Choroid plexus epithelial cell (primary cell): ENCODE results near the gene LLPH.

ENCODE experiments used
- DNase-seq: peaks from one replicate; pipeline ENCODE4 v3.0.0-alpha.2; 2010; ENCODE audit warnings: low read depth
- H3K4me3 ChIP-seq: 2 replicates; pipeline ENCODE4 v1.5.1; 2011; ENCODE audit warnings: low read depth, mild to moderate bottlenecking, control low read depth, low read length, moderate library complexity
- TF ChIP-seq, protein P1 (sequence below): conservative IDR thresholded peaks from 2 replicates; pipeline ENCODE4 v1.5.1; 2011; ENCODE audit warnings: low read depth, mild to moderate bottlenecking, control low read depth, inconsistent platforms, low read length, moderate library complexity

The LLPH gene

DNA sequence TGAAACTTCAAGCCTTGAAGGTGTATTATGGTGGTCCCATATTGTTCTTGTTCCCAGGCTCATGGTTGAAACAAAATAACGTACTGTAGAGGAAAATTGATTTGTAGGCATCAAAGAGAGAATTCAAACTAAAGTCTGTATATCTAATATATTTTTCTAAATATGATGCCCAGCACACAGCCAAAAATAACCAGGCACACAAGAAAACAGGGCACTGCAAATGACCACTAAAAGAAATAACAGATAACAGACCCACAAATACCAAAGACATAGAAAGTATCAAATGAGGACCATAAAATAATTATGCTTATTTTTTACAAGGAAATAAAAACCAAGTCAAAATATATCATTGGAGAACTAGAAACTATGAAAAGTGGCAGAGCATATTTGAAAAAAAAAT is 46.8 kb downstream of the LLPH start:
- DNase-seq, result no peak
- no peak overlapping the region for H3K4me3 ChIP-seq
- TF ChIP-seq, protein P1, sequence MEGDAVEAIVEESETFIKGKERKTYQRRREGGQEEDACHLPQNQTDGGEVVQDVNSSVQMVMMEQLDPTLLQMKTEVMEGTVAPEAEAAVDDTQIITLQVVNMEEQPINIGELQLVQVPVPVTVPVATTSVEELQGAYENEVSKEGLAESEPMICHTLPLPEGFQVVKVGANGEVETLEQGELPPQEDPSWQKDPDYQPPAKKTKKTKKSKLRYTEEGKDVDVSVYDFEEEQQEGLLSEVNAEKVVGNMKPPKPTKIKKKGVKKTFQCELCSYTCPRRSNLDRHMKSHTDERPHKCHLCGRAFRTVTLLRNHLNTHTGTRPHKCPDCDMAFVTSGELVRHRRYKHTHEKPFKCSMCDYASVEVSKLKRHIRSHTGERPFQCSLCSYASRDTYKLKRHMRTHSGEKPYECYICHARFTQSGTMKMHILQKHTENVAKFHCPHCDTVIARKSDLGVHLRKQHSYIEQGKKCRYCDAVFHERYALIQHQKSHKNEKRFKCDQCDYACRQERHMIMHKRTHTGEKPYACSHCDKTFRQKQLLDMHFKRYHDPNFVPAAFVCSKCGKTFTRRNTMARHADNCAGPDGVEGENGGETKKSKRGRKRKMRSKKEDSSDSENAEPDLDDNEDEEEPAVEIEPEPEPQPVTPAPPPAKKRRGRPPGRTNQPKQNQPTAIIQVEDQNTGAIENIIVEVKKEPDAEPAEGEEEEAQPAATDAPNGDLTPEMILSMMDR, result no peak

DNA sequence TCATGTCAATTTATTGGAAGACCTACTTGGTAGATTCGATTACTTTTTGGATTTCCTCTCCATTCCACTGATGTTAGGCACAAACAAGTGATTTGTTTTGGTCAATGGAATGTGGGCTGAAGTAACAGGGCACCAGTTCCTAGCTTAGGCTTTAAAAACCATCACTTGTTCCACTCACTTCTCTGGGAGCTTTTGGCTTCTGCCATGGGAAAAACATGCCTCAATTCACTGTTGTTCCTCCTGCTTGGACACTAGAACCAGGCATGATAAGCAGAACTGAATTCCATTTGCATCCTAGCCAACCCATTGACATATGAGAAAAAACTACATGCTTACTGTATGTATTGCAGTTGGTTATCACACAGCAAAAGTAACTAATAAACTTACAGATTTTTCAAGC is 47.8 kb downstream of the LLPH start:
- DNase-seq, result no peak

DNA sequence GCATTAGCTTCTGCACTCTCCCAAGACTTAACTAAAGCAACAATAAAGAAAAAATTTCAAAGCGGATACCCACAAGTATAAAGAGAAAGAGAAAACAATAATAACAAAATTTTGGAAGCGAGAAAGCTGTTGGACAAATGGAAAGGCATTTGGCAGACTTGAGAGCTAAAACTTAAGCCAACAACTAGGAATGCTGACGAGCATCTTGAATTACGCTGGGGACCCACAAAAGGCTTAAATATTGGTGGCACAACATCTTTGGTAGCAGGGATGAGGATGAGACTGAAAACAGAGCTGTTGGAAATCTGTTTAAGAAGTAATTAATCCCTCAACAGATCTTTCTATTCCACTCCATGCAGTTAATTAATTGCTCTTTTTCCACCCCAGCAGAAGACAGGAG is 49.8 kb downstream of the LLPH start:
- no peak overlapping the region for H3K4me3 ChIP-seq
- TF ChIP-seq, protein P1, result no peak
- DNase-seq, result no peak

More for the DNA sequence above, 47.8 kb downstream of the LLPH start:
- H3K4me3 ChIP-seq, result no peak overlapping the region
- TF ChIP-seq, protein P1, result no peak

DNA sequence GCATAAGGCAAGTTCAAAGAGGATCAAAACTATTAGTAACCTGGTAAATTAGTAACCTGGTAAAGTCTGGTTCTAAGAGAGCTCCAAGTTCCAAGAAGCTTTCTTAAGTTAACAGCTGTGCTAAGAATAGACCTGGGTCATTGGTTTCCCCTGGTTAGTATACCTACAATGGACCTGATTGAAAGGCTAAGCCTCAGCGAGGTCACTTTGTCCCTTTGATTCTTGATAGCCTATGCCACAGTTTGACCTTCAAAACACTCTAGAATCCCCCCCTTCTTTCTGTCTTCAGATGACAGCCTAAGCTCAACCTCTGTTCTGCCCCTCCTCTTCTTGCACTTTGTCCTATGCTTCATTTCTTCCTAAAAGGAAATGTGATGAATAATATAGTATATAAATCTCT is 53.0 kb downstream of the LLPH start:
- no peak for DNase-seq
- TF ChIP-seq, protein P1, result no peak
- no peak overlapping the region for H3K4me3 ChIP-seq

DNA sequence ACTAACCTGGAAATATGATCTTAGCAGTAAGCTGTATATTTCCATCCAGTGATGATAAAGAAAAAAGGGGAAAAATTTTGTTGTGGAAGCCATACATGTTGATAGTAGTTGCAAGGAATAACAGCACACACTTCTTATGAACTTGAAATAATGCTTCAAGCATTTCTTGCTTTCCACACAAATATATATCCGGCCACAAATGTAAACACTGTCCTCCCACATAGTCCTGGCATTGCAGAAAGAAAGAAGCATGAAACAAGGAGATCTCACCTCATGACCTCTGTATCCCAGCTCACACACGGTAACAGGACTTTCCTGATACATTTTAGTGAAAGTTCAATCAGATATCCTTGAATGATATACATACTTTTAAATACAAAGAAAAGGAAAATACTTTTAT is 56.0 kb downstream of the LLPH start:
- peak; percentile 74 for DNase-seq
- H3K4me3 ChIP-seq, result no peak overlapping the region
- TF ChIP-seq, protein P1, result no peak

DNA sequence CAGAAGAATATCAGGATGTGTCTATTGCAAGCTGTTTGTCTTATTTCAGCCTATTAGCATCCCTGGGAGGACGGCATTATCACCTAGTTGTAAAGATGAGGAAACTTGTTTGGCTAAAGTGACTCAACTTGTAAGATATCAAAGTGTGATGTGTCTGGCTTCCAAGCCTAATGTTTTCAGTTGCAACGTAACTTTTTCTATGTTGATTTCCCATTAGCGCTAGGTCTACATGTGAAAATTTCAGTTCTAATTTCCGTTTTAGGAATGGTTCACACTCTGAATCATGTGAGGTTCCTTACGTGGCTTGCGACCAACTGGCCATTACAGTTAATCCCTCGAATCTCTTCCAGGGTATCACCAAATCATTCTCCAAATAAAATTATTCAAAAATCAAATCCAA is 58.0 kb downstream of the LLPH start:
- DNase-seq, result no peak
- H3K4me3 ChIP-seq, result no peak overlapping the region
- TF ChIP-seq, protein P1, result no peak

DNA sequence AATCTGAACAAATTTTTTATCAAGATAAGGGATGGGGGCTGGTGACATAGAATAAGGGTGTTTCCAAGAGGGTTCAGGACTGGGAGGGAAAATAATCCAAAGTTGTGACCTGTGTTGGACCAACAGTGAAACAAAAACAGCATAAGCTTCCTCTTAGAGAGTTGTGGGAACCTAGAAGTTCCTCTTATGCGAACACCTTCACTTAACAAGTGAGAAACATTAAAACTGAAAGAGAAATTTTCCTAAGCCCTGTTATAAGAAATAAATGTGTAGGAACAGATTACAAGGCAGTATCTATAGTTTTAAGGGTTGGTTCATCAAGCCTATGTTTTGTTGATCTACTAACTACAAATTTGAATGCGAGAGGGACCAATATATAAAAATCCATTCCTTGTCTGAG is 58.4 kb downstream of the LLPH start:
- no peak for DNase-seq
- TF ChIP-seq, protein P1, result no peak
- H3K4me3 ChIP-seq, result no peak overlapping the region
